OCI-LY3 (cell line): ENCODE measurements around the gene TAS2R3.

Experiments used
- EZH2phosphoT487 ChIP-seq: fragments of 200-600 bp; shearing (Covaris generic); IDR thresholded peaks from 2 replicates; pipeline ENCODE4 v1.6.1; 2018; ENCODE audit warnings: antibody characterized with exemption, mixed run types, low read depth
- TF ChIP-seq, protein P1 (sequence below): fragments of 200-600, 300-600 bp; sonication (generic); IDR thresholded peaks from 2 replicates; pipeline ENCODE4 v1.5.1; 2014; ENCODE audit warnings: antibody characterized with exemption, low read length, low read depth

GRCh38 chr7:141792526-141792925 lies 28.6 kb downstream of the TAS2R3 start:
- TF ChIP-seq, protein P1, sequence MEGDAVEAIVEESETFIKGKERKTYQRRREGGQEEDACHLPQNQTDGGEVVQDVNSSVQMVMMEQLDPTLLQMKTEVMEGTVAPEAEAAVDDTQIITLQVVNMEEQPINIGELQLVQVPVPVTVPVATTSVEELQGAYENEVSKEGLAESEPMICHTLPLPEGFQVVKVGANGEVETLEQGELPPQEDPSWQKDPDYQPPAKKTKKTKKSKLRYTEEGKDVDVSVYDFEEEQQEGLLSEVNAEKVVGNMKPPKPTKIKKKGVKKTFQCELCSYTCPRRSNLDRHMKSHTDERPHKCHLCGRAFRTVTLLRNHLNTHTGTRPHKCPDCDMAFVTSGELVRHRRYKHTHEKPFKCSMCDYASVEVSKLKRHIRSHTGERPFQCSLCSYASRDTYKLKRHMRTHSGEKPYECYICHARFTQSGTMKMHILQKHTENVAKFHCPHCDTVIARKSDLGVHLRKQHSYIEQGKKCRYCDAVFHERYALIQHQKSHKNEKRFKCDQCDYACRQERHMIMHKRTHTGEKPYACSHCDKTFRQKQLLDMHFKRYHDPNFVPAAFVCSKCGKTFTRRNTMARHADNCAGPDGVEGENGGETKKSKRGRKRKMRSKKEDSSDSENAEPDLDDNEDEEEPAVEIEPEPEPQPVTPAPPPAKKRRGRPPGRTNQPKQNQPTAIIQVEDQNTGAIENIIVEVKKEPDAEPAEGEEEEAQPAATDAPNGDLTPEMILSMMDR = no peak
- no peak for TF ChIP-seq EZH2phosphoT487
